GM18907 (cell line): ENCODE measurements around the gene PRDM16.

Experiments used
- ATAC-seq: cut with Tn5 transposase; IDR thresholded peaks from one replicate; pipeline ENCODE4 v1.9.1; 2021; ENCODE audit warnings: mild to moderate bottlenecking, moderate library complexity; ENCODE audit not compliant: unreplicated experiment

The PRDM16 gene

GRCh38 chr1:3196577-3197245 is 127.7 kb downstream of the PRDM16 start:
- ATAC-seq, result no peak

GRCh38 chr1:3197781-3198316 is 128.8 kb downstream of the PRDM16 start:
- ATAC-seq, result no peak

GRCh38 chr1:3198371-3199271 is 129.6 kb downstream of the PRDM16 start:
- no peak for ATAC-seq

GRCh38 chr1:3204725-3205124 is 135.7 kb downstream of the PRDM16 start:
- no peak for ATAC-seq

- no peak for ATAC-seq
Measured at GRCh38 chr1:3205815-3206214, 136.8 kb downstream of the PRDM16 start.

GRCh38 chr1:3206696-3207095 is 137.7 kb downstream of the PRDM16 start:
- no peak for ATAC-seq

GRCh38 chr1:3207217-3207848 is 138.3 kb downstream of the PRDM16 start:
- no peak for ATAC-seq

GRCh38 chr1:3208819-3209200 is 139.8 kb downstream of the PRDM16 start:
- no peak for ATAC-seq

GRCh38 chr1:3209201-3209600 is 140.2 kb downstream of the PRDM16 start:
- ATAC-seq, result no peak

- ATAC-seq, result no peak
Measured at GRCh38 chr1:3211582-3212375, 142.8 kb downstream of the PRDM16 start.

- no peak for ATAC-seq
Measured at GRCh38 chr1:3212453-3213355, 143.7 kb downstream of the PRDM16 start.

- no peak for ATAC-seq
Measured at GRCh38 chr1:3213730-3214129, 144.7 kb downstream of the PRDM16 start.

- no peak for ATAC-seq
Measured at GRCh38 chr1:3215198-3216014, 146.4 kb downstream of the PRDM16 start.

- ATAC-seq, result no peak
Measured at GRCh38 chr1:3216015-3216391, 147.0 kb downstream of the PRDM16 start.

- no peak for ATAC-seq
Measured at GRCh38 chr1:3217181-3217641, 148.2 kb downstream of the PRDM16 start.

- ATAC-seq, result no peak
Measured at GRCh38 chr1:3217979-3218679, 149.1 kb downstream of the PRDM16 start.

- no peak for ATAC-seq
Measured at GRCh38 chr1:3219005-3219790, 150.2 kb downstream of the PRDM16 start.
